Large intestine (tissue), 3 donors: Measurements from ENCODE around the gene ERC2. TPM values are rescaled to one million over a fixed set of nuclear protein-coding genes. Genes with fewer than 3 reads are reported as not detected.

Experiments
- DNase-seq, 2 donors: peaks; one replicate each; pipeline versions ENCODE4 v3.0.0 to v3.0.0-alpha.2; 2013
- H3K27ac ChIP-seq: one replicate; pipeline ENCODE4 v1.5.1; 2013; ENCODE audit warnings: low read length
- H3K27me3 ChIP-seq: 2 replicates; pipeline ENCODE4 v1.6.1; 2013; ENCODE audit warnings: low read length; ENCODE audit not compliant: control insufficient read depth, insufficient read depth
- H3K36me3 ChIP-seq: 2 replicates; pipeline ENCODE4 v1.6.1; 2013; ENCODE audit warnings: low read length; ENCODE audit not compliant: control insufficient read depth, insufficient read depth
- H3K4me1 ChIP-seq: one replicate; pipeline ENCODE4 v1.6.1; 2013; ENCODE audit warnings: low read length; ENCODE audit not compliant: control insufficient read depth, insufficient read depth
- H3K4me3 ChIP-seq: one replicate; pipeline ENCODE4 v1.5.1; 2013; ENCODE audit warnings: low read length
- H3K9me3 ChIP-seq: one replicate; pipeline ENCODE4 v1.6.1; 2013; ENCODE audit warnings: mild to moderate bottlenecking, low read depth, low read length, moderate library complexity; ENCODE audit not compliant: control insufficient read depth
- WGBS: methylation state at CpG from one replicate; pipeline ENCODE4 v1.1.5; 2013; ENCODE audit warnings: low lambda C conversion rate; ENCODE audit not compliant: insufficient coverage; 5-methylcytosine and 5-hydroxymethylcytosine counted together
- polyA plus RNA-seq: library from polyadenylated mRNA; unstranded; fragments of 120-200 nt; gene quantifications from one replicate; pipeline ENCODE4 v1.2.1, GENCODE V29; 2013

The ERC2 gene
- polyA plus RNA-seq, 1 donor = 2.4 TPM

GRCh38 chr3:56370991-56371775 is 97.1 kb downstream of the ERC2 start:
- no peaks in the 10 kb centered on the region for H3K9me3 ChIP-seq
- no peak overlapping the region for H3K27ac ChIP-seq
- no peaks in the 10 kb centered on the region for H3K27me3 ChIP-seq
- no peak for DNase-seq
- H3K36me3 ChIP-seq = no peaks in the 10 kb centered on the region
- WGBS = 20% methylated on average over 1 of the region's 3 CpGs
- no peak overlapping the region for H3K4me3 ChIP-seq
- H3K4me1 ChIP-seq = no peaks in the 10 kb centered on the region

GRCh38 chr3:56369914-56370313 is 98.4 kb downstream of the ERC2 start:
- no CpG with 5 or more reads among the region's 3 CpGs for WGBS
- DNase-seq = no peak
- H3K27me3 ChIP-seq = no peaks in the 10 kb centered on the region

GRCh38 chr3:56368846-56369245 is 99.4 kb downstream of the ERC2 start:
- no peaks in the 10 kb centered on the region for H3K9me3 ChIP-seq
- H3K36me3 ChIP-seq = no peaks in the 10 kb centered on the region
- H3K4me3 ChIP-seq = no peak overlapping the region
- 81% methylated on average over 2 of the region's 4 CpGs for WGBS
- no peaks in the 10 kb centered on the region for H3K4me1 ChIP-seq
- H3K27me3 ChIP-seq = no peaks in the 10 kb centered on the region
- H3K27ac ChIP-seq = no peak overlapping the region
- DNase-seq = no peak

More at GRCh38 chr3:56369914-56370313, 98.4 kb downstream of the ERC2 start:
- Histone ChIP-seq H3K27ac (no peak overlapping the region), H3K36me3 (no peaks in the 10 kb centered on the region), H3K9me3 (no peaks in the 10 kb centered on the region), H3K4me3 (no peak overlapping the region), H3K4me1 (no peaks in the 10 kb centered on the region)

GRCh38 chr3:56366641-56367162 is 101.6 kb downstream of the ERC2 start:
- Histone ChIP-seq H3K9me3 (no peaks in the 10 kb centered on the region), H3K36me3 (no peaks in the 10 kb centered on the region), H3K27me3 (no peaks in the 10 kb centered on the region), H3K27ac (no peak overlapping the region), H3K4me1 (no peaks in the 10 kb centered on the region), H3K4me3 (no peak overlapping the region)
- WGBS = no CpG with 5 or more reads among the region's 4 CpGs
- DNase-seq = no peak

GRCh38 chr3:56365905-56366640 is 102.2 kb downstream of the ERC2 start:
- Histone ChIP-seq H3K4me1 (no peaks in the 10 kb centered on the region), H3K27me3 (no peaks in the 10 kb centered on the region), H3K36me3 (no peaks in the 10 kb centered on the region), H3K27ac (no peak overlapping the region), H3K9me3 (no peaks in the 10 kb centered on the region), H3K4me3 (no peak overlapping the region)
- 59% methylated on average over 3 of the region's 4 CpGs for WGBS
- no peak for DNase-seq

GRCh38 chr3:56364665-56365064 is 103.6 kb downstream of the ERC2 start:
- H3K36me3 ChIP-seq = no peaks in the 10 kb centered on the region
- no peak overlapping the region for H3K4me3 ChIP-seq
- H3K27me3 ChIP-seq = no peaks in the 10 kb centered on the region
- no peak for DNase-seq
- no CpG with 5 or more reads among the region's 3 CpGs for WGBS
- H3K9me3 ChIP-seq = no peaks in the 10 kb centered on the region
- H3K4me1 ChIP-seq = no peaks in the 10 kb centered on the region
- no peak overlapping the region for H3K27ac ChIP-seq

- H3K4me1 ChIP-seq = no peaks in the 10 kb centered on the region
- no peaks in the 10 kb centered on the region for H3K27me3 ChIP-seq
- WGBS = no CpG with 5 or more reads among the region's 1 CpG
- DNase-seq = no peak
- H3K27ac ChIP-seq = no peak overlapping the region
- H3K4me3 ChIP-seq = no peak overlapping the region
- no peaks in the 10 kb centered on the region for H3K36me3 ChIP-seq
- H3K9me3 ChIP-seq = no peaks in the 10 kb centered on the region
Observed at GRCh38 chr3:56363720-56364119, 104.5 kb downstream of the ERC2 start.

GRCh38 chr3:56361731-56362130 is 106.5 kb downstream of the ERC2 start:
- Histone ChIP-seq H3K4me1 (no peaks in the 10 kb centered on the region), H3K4me3 (no peak overlapping the region), H3K27me3 (no peaks in the 10 kb centered on the region), H3K9me3 (no peaks in the 10 kb centered on the region), H3K36me3 (no peaks in the 10 kb centered on the region), H3K27ac (no peak overlapping the region)
- DNase-seq = no peak
- no CpG with 5 or more reads among the region's 2 CpGs for WGBS

GRCh38 chr3:56357266-56357665 is 111.0 kb downstream of the ERC2 start:
- H3K4me1 ChIP-seq = no peaks in the 10 kb centered on the region
- H3K36me3 ChIP-seq = no peaks in the 10 kb centered on the region
- no peak overlapping the region for H3K4me3 ChIP-seq
- H3K27me3 ChIP-seq = no peaks in the 10 kb centered on the region
- H3K27ac ChIP-seq = no peak overlapping the region
- DNase-seq = peak; percentile 9 to 16
- WGBS = no CpG with 5 or more reads among the region's 3 CpGs
- H3K9me3 ChIP-seq = no peaks in the 10 kb centered on the region

GRCh38 chr3:56356808-56357207 is 111.5 kb downstream of the ERC2 start:
- Histone ChIP-seq H3K9me3 (no peaks in the 10 kb centered on the region), H3K27me3 (no peaks in the 10 kb centered on the region), H3K36me3 (no peaks in the 10 kb centered on the region), H3K27ac (no peak overlapping the region), H3K4me3 (no peak overlapping the region), H3K4me1 (no peaks in the 10 kb centered on the region)
- DNase-seq = no peak
